Nucleus accumbens (tissue), 56 donors: Measurements from ENCODE around the gene ARMC9.
"Not testable (repeated sequence)": the region's sequence is repeated elsewhere in the genome, so short reads cannot be mapped to it uniquely, and the experiment has no call there.

ENCODE experiments used
- DNase-seq, 56 donors: peaks; one replicate each; lab custom pipeline; 2025; lab: John Stamatoyannopoulos, UW

The ARMC9 gene

GRCh38 chr2:231198291-231199173 lies at the start of gene ARMC9:
Gene ARMC9 (plus strand): TSS chr2:231198631. CDS start chr2:231206239, 7,608 bp downstream.
- DNase-seq, result peak in 53 of 56 donors; percentile 16 to 83 (median 65)

GRCh38 chr2:231152800-231153557 lies 45.5 kb upstream of the ARMC9 start:
- no peak for DNase-seq

DNA sequence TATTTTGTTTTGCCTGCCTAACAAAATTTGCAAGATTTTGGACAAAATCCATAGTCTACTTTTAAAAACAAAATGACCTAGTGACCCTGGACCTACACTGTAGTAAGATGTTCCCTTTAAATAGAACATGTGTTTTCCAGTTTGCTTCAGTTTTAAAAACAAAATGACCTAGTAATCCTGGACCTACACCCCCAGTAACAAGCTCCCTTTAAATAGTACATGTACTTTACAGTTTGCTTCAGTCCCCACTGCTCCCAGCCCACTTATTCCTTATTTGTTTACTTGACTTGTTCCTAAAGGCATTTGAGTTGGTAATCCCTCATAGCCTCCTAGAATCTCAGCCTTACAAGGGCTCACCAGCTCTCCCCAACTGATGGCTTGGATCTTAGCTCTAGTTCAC lies 39.1 kb upstream of the ARMC9 start:
- DNase-seq, result no peak

DNA sequence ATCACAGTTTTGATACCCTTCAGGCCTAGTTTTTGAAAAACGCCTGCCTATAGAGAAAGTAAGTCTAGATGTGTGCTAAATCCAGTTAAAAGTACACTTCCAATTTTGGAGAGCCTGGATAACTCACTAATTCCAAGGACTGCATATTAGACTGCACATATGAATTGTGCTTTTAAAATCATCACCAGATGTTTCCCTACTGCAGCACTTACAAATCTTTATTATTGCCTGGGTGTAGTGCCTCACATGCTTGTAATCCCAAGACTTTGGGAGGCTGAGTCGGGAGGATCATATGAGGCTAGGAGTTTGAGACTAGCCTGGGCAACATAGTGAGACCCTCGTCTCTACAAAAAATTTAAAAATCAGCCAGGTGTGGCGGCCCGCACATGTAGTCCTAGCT lies 37.7 kb upstream of the ARMC9 start:
- DNase-seq, result no peak

GRCh38 chr2:231161252-231161839 lies 37.1 kb upstream of the ARMC9 start:
- DNase-seq, result no peak

- DNase-seq, result no peak
Observed at GRCh38 chr2:231161877-231162329, 36.5 kb upstream of the ARMC9 start.

DNA sequence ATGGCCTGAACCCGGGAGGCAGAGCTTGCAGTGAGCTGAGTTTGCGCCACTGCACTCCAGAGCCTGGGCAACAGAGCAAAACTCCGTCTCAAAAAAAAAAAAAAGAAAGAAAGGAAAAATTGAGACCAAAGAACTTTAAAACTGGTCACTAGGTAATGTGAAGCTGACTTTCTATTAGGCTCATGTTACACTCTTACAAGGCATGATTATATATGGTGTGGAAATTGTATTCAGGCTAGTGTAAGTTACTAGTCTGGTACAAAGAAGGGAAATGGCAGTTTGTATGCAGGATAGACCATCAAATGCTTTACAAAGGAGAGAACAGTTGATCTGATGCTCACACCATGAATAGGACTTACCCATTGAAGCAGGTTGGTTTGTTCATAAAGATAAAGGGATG lies 35.4 kb upstream of the ARMC9 start:
- DNase-seq, result no peak

DNA sequence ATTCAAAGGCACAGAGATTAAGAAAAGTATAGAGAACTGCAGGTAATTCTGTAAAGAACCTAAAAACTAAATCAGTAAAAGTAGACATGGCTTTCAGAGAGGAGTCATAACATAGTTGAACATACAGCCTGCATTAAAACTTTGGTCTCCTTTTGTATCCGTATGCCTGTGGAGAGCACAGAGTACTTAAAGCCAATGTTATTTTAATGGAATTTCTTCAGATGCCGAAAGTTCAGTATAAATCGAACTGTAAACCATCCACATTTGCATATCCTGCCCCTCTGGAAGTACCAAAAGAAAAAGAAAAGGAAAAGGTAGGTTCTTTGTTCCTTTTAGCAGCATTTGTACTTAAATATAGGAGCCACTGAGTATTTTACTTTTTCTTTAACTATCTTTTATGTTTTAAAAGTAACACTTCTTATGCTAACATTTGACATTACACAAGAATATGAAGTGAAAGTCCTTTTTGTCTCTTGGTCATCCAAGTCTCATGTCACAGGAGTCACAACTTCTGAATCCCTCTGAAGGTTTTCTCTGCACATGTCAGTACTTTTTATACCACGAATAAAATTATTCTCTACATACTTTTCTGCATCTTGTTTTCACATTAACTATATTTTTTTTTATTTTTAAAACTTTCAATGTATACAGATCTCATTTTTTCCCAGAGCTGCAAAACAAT lies 34.9 kb upstream of the ARMC9 start:
- no peak for DNase-seq

GRCh38 chr2:231167745-231168459 lies 30.5 kb upstream of the ARMC9 start:
- no peak for DNase-seq

DNA sequence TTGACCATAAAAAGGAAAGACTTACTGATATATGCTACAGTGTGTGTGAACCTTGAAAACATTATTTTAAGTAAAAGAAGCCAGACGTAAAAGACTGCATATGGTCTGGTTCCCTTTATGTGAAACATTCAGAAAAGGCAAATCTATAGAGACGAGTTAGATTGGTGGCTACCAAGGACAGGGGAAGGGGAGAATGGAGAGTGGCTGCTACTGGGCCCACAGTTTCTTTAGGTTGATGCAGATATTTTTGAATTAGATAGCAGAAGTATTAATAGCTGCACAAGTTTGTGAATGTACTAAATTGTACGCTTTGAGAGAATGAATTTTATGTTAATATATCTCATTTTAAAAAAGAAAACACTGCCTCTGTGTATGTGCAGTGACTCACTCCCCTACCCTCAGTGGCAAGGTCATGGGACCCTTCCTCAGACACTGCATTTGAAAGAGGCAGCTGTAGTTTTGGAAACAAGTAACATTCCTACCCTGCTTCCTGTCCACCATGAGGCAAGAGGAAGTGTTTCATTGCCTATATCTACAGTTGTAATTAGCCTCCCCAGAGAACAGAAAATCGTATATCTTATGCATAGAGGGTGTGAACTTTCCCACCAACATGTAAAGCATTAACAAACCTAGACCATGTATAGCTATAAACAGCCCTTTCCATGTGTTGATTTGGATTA lies 29.8 kb upstream of the ARMC9 start:
- no peak for DNase-seq

- DNase-seq, result no peak
Observed at GRCh38 chr2:231169488-231169887, 28.9 kb upstream of the ARMC9 start.

GRCh38 chr2:231170055-231170454 lies 28.4 kb upstream of the ARMC9 start:
- DNase-seq, result no peak

DNA sequence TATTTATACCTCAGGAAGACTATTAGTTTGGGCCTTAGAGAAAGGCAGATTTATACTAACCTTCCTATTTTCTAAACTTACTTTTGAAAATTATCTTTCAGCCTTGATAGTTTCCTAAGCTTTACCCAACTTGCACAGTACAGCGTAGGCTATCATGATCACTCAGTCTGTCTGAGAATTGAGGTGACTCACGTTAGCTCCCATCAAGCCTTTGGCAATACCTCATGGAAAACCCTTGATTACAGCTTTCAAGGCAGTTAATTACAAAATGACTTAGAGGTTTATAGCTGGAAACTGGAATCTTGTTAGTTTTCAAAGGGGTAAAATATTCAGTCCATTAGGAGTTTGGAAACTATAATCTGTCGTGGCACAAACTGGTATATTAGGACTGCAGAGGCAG lies 26.4 kb upstream of the ARMC9 start:
- no peak for DNase-seq

DNA sequence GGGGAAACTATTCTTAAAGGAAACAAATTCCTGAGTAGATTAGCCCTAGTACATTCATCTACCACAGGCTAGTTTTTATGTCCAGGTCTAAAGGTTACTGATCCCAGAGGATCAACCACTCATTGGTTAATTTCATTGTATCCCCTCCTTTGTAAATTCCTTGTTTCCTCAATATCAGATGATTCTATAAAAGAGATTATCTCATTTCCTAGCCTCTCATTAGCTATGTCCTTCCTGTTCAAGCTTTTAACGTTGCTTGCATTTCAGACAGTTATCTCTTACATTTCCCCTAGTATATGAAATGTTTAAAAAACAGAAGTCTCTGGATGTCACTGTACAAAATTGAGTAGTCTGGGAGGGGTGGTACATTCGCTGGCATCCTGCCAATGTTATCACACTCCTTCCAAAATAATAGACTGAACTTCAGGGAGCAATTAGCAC lies 24.2 kb upstream of the ARMC9 start:
- DNase-seq, result no peak

DNA sequence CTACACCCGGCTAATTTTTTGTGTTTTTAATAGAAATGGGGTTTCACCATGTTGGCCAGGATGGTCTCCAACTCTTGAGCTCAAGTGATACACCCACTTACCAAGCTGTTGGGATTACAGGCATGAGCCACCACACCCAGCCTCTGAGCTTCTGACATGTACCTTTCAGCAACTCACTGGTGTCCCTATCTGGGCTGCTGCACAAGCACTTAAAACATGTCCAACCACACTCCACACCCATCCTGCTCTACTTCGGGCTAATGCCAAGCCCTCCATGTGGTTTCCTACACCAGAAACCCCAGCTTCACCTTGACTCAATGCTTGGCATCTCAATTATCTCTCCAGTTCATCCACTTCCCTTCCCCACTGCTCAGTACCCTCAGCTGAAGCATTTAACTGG lies 22.4 kb upstream of the ARMC9 start:
- no peak for DNase-seq

GRCh38 chr2:231177156-231178025 lies 21.0 kb upstream of the ARMC9 start:
- DNase-seq, result no peak

DNA sequence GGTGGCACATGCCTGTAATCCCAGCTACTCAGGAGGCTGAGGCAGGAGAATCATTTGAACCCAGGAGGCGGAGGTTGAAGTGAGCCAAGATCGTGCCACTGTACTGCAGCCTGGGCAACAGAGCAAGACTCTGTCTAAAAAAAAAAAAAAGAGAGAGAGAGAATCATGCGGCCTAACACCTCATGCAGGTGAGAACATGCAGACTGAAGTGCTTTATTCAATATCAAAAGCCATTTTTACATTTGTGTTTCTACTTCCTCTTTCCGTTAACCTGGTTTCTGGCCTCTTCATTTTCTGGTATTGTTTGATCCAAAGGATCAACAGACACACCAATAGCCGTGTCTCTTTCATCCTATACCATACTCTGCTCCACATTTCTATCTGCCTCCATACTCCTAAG lies 19.6 kb upstream of the ARMC9 start:
- DNase-seq, result not testable (repeated sequence)

DNA sequence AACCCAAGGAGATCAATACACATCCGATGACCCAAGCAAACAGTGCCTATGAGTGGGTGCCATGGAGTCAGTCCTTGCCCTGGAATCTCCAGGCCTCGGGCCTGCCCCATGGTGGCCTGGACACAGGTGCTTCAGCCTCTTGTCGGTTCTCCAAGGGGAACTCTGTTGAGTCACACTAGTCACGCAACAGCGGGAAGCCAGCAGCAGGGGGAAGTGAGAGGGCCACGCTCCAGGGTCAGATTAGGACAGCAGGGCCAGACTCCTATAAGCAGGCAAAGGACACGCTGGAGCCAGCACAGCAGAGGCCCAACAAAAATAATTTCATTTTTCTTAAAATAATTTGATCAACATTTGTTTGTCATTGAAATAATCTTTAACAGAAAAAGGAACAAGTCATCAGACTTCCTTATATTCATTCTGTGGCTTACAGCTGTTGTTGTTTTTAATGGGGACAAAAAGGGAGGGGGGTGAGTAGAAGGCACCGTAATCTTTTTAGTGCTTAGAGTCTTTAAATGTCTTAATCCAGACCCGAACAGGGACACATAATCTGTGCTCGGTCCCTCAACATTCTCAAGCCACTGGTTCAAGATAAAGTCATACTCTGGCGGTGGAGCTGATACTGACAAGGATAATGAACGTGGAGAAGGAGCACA lies 16.4 kb upstream of the ARMC9 start:
- peak in 7 of 56 donors; percentile 5 to 38 (median 12) for DNase-seq
